Peyer's patch (tissue), 4 donors: ENCODE results near the gene MEF2C. TPM values are rescaled to one million over a fixed set of nuclear protein-coding genes. Genes with fewer than 3 reads are reported as not detected.

Experiments used
- DNase-seq, 3 donors: peaks; one replicate each; pipeline ENCODE4 v3.0.0-alpha.2; 2017 to 2019
- H3K27ac ChIP-seq, 4 donors: fragments of 200-600 bp; sonication (generic); one replicate each; pipeline ENCODE4 v1.5.1; 2016 to 2019
- H3K27me3 ChIP-seq, 2 donors: fragments of 200-600 bp; sonication (generic); one replicate each; pipeline ENCODE4 v1.5.1; 2019
- H3K36me3 ChIP-seq, 3 donors: fragments of 200-600 bp; sonication (generic); one replicate each; pipeline ENCODE4 v1.5.1; 2016 to 2019
- H3K4me1 ChIP-seq, 4 donors: fragments of 200-600 bp; sonication (generic); one replicate each; pipeline ENCODE4 v1.5.1; 2016 to 2019
- H3K4me3 ChIP-seq, 4 donors: fragments of 200-600 bp; sonication (generic); 1 replicate in 3 of 4; 2 replicates in 1 of 4; pipeline ENCODE4 v1.5.1; 2016 to 2019; ENCODE audit warnings: mild to moderate bottlenecking in 1 of 4
- H3K9me3 ChIP-seq, 4 donors: fragments of 200-600 bp; sonication (generic); one replicate each; pipeline ENCODE4 v1.5.1; 2016 to 2019; ENCODE audit warnings: mild to moderate bottlenecking in 1 of 4
- POLR2A ChIP-seq, 2 donors: fragments of 450-650 bp; IDR thresholded peaks; one replicate each; pipeline ENCODE4 v1.5.1; 2017; ENCODE audit warnings: antibody characterized with exemption in 2 of 2, mild to moderate bottlenecking in 2 of 2, moderate library complexity in 2 of 2
- total RNA-seq, 4 donors: library from RNA; depleted of rRNA; stranded (reverse); fragments of >200 nt; gene quantifications; one replicate each; pipeline ENCODE4 v1.1.0, GENCODE V29; 2016
- TF ChIP-seq, protein P1 (sequence below), 6 experiments: fragments of 450-650 bp in 4 of 6; fragments of 200-600 bp in 2 of 6; sonication (generic) in 1 of 6; IDR thresholded peaks; one replicate each; pipeline ENCODE4 v1.5.1; 2017 to 2019; ENCODE audit warnings: antibody characterized with exemption in 6 of 6, mild to moderate bottlenecking in 3 of 6, moderate library complexity in 1 of 6

MEF2C gene
- total RNA-seq, 4 donors from 2014 or later, result 5.4 to 137 (median 14.4) TPM

DNA sequence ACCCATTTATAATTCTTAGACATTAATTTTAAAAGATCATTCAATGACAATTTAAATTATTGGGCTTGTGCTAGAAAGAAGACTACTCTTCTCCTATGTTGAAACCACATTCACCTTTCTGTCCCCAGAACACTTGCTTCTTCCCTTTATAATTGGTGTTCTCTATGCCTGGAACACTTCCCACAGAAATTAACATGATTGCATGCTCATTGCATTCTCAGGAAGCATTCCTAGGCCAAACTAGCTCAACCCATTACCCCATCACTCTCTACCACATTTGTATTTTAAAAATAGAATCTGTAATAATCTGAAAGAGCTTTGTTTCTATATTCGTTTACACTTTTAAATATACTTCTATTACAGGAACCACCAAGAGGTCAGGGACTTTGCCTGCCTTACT lies 184.7 kb downstream of the MEF2C start:
- Histone ChIP-seq H3K4me3 (no peak overlapping the region), H3K9me3 (no peaks in the 10 kb centered on the region), H3K27me3 (peaks cover 0 to 20% of the 10 kb centered on the region in 2 donors), H3K4me1 (no peaks in the 10 kb centered on the region), H3K36me3 (no peaks in the 10 kb centered on the region), H3K27ac (no peak overlapping the region)
- no peak for TF ChIP-seq POLR2A (IDR thresholded peaks at IDR 0.05)
- TF ChIP-seq, protein P1, sequence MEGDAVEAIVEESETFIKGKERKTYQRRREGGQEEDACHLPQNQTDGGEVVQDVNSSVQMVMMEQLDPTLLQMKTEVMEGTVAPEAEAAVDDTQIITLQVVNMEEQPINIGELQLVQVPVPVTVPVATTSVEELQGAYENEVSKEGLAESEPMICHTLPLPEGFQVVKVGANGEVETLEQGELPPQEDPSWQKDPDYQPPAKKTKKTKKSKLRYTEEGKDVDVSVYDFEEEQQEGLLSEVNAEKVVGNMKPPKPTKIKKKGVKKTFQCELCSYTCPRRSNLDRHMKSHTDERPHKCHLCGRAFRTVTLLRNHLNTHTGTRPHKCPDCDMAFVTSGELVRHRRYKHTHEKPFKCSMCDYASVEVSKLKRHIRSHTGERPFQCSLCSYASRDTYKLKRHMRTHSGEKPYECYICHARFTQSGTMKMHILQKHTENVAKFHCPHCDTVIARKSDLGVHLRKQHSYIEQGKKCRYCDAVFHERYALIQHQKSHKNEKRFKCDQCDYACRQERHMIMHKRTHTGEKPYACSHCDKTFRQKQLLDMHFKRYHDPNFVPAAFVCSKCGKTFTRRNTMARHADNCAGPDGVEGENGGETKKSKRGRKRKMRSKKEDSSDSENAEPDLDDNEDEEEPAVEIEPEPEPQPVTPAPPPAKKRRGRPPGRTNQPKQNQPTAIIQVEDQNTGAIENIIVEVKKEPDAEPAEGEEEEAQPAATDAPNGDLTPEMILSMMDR (IDR thresholded peaks at IDR 0.05), result no peak
- DNase-seq, result no peak

DNA sequence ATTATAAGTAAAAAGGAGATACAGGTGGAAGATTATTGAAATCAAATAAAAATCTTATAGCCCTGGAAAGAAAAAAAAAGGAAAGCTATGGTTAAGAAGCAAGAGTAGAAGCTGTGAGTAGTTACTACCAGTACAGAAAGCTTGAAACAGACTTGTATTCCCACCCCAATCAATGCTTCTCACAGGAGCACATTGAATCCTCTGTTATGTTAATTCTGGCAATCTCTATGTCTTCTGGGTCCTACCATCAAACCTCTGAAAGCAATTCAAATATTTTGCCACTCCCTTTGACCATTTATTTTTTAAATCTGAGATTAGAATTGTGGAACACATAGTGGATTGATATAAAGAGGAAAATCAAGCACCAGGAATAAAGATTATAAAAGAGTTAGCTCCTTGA lies 186.5 kb downstream of the MEF2C start:
- Histone ChIP-seq H3K4me1 (peaks cover 0 to 12% (median 0%) of the 10 kb centered on the region in 4 donors), H3K9me3 (no peaks in the 10 kb centered on the region), H3K27ac (no peak overlapping the region), H3K4me3 (no peak overlapping the region), H3K27me3 (peaks cover 0 to 36% of the 10 kb centered on the region in 2 donors), H3K36me3 (no peaks in the 10 kb centered on the region)
- DNase-seq, result no peak
- TF ChIP-seq, protein P1 (IDR thresholded peaks at IDR 0.05), result no peak
- TF ChIP-seq POLR2A (IDR thresholded peaks at IDR 0.05), result no peak

DNA sequence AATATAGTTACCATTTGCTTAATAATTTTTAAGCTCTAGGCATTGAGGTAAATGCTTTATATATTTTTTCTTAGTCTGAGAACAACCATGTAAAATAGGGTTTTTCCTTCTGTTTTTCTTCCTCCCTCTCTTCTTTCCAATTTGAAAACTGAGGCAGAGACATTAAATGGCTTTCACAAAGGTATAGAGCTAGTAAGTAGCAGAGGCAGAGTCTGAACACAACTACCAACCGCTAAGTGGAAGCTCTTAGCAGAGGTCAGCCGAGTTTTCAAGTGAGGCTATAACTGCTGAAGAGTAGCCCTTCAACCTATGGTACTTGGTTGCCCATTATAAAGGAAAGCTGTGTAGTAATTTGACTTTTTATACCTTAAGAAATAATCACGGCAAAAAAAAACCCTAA lies 187.1 kb downstream of the MEF2C start:
- DNase-seq, result no peak
- TF ChIP-seq POLR2A (IDR thresholded peaks at IDR 0.05), result no peak
- TF ChIP-seq, protein P1 (IDR thresholded peaks at IDR 0.05), result no peak
- H3K27ac ChIP-seq, result no peak overlapping the region
- H3K36me3 ChIP-seq, result no peaks in the 10 kb centered on the region
- no peak overlapping the region for H3K4me3 ChIP-seq
- H3K4me1 ChIP-seq, result peaks cover 0 to 16% (median 1%) of the 10 kb centered on the region in 4 donors
- H3K27me3 ChIP-seq, result peaks cover 0 to 36% of the 10 kb centered on the region in 2 donors
- H3K9me3 ChIP-seq, result no peaks in the 10 kb centered on the region

DNA sequence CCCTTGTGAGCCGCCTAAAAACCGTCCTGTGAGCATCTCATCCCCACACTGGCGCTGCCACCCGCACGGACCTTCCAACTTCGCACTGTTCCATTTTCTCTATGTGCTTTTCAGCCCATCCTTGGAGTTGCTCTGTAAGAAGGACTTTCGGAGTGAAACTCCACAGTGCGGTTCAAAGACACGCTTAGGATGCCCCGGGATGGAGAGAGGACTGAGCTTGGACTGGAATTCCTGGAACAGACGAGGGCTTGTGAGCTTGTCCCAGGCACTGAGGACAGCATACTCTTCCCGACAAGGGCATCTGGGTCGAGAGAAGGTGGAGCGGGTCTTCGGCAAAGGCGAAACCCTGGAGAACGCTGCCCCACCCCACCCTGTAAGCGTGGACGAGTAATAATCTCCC lies 187.8 kb downstream of the MEF2C start:
- TF ChIP-seq POLR2A (IDR thresholded peaks at IDR 0.05), result no peak
- TF ChIP-seq, protein P1 (IDR thresholded peaks at IDR 0.05), result no peak
- peaks cover 0 to 42% of the 10 kb centered on the region in 2 donors for H3K27me3 ChIP-seq
- H3K4me3 ChIP-seq, result no peak overlapping the region
- no peak for DNase-seq
- no peak overlapping the region for H3K27ac ChIP-seq
- H3K36me3 ChIP-seq, result no peaks in the 10 kb centered on the region
- H3K9me3 ChIP-seq, result no peaks in the 10 kb centered on the region
- H3K4me1 ChIP-seq, result peaks cover 0 to 23% (median 3%) of the 10 kb centered on the region in 4 donors

DNA sequence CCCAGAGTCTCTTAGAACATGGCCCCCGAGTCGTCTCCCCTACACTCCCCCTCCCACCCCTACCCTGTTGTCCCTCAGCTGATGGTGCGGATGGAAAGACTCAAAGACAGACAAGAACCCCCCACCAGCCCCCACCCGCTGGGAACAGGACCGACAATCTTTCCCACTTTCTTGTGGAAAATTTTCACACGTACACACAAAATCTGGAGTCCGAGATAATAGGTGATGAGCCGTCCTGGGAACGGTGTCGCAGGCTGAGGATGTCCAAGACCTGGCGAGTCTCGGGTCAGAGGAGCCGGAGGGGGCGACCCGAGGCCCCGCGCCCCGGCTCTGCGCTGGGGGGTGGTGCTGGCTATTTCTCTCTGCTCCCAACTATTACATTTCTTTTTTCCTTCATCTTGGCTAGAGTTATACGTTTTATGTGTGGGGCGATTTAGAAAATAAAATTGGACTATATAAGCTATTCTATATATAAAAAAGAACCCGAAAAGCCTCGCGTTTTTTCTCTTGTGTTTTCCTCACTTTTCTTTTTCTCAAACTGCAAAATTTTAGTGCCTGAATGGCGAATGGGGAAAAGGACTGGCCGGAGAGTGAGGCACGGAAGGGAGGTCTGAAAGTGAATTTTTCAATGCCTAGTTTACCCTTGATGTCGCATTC lies 188.8 kb downstream of the MEF2C start:
- H3K9me3 ChIP-seq, result no peaks in the 10 kb centered on the region
- no peak for TF ChIP-seq POLR2A (IDR thresholded peaks at IDR 0.05)
- TF ChIP-seq, protein P1 (IDR thresholded peaks at IDR 0.05), result no peak
- H3K27me3 ChIP-seq, result peaks cover 0 to 42% of the 10 kb centered on the region in 2 donors
- no peak overlapping the region for H3K4me3 ChIP-seq
- no peak for DNase-seq
- peaks cover 0 to 27% (median 3%) of the 10 kb centered on the region in 4 donors for H3K4me1 ChIP-seq
- H3K36me3 ChIP-seq, result no peaks in the 10 kb centered on the region
- H3K27ac ChIP-seq, result no peak overlapping the region
